HG02840 (cell line): ENCODE data around the gene TBRG4.
"Not testable (repeated sequence)": the region's sequence is repeated elsewhere in the genome, so short reads cannot be mapped to it uniquely, and the experiment has no call there.

Source experiments
- ATAC-seq: cut with Tn5 transposase; IDR thresholded peaks from one replicate; pipeline ENCODE4 v1.9.1; 2021; ENCODE audit warnings: mild to moderate bottlenecking, moderate library complexity, moderate number of reproducible peaks; ENCODE audit not compliant: unreplicated experiment, low FRiP score

The TBRG4 gene

DNA sequence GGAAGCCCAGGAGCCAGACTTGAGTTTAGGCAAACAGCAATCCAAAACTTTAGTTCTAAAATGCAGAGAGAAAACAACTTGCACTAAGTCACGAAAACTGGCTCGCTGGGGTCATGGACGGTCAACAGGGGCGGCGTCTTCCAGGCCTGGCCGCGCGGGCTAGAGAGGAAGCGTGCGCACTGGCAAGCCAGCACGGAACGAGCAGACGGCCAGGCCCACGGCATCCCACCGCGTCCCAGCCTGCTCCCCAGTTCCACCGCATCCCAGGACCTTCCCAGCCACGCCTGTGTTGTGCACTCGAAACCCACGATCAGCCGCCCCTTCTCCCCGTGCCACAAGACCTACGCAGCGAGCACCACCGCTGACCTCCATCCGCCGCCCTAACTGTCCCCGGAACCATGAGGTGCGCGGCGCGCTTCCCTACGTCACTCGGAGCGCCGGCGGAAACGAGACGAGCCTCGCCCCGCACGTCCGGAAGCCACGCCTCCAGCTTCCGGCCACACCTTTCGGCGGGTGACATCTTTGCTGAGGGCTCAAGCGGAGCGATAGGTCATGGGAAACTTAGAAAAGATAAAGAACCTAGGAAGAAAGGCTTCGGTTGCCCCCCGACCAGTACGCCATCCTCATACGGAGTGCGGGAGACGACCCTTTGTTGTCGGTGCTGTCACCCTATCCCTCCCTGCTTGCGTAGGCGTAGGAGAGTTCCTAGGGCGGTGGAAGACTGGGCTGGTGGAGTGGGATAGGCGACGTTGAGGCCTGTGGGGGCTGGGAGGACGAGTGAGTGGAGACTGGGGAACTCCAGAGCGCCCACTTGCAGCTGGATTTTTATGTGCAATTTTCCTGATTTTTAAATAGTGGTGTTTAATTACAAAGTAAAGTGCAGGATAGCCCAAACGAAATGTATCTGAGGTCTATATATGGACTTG lies at the start of gene TBRG4:
TSS of gene TBRG4 (minus strand) at position 400 of the 926 bp plus-strand sequence. CDS start 2,460 bp downstream, outside the sequence.
- peak; percentile 96 for ATAC-seq

- ATAC-seq = no peak
Measured at GRCh38 chr7:45161138-45161537, 49.6 kb upstream of the TBRG4 start.

- ATAC-seq = no peak
Measured at GRCh38 chr7:45160417-45160881, 49.0 kb upstream of the TBRG4 start.

DNA sequence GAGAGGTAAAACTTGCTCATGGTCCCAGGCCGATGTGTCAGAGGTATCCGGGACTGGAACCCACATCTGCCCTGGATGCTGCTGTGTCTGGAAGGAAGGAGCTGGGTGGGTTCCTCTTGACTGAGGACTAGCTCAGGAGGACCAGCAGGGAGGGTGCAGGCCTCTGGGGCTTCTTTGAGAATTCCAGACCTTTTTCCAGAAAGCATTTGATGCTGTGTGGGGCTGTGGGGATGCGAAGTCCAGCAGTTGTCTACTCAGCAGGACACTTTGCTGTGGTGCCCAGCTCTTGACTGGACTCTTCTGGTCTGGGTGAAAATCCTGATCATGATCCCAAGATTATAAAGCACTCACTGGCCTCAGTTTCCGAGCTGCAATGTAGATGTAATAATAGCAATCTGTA lies 47.8 kb upstream of the TBRG4 start:
- ATAC-seq = no peak

- ATAC-seq = no peak
Measured at GRCh38 chr7:45158471-45158870, 47.0 kb upstream of the TBRG4 start.

DNA sequence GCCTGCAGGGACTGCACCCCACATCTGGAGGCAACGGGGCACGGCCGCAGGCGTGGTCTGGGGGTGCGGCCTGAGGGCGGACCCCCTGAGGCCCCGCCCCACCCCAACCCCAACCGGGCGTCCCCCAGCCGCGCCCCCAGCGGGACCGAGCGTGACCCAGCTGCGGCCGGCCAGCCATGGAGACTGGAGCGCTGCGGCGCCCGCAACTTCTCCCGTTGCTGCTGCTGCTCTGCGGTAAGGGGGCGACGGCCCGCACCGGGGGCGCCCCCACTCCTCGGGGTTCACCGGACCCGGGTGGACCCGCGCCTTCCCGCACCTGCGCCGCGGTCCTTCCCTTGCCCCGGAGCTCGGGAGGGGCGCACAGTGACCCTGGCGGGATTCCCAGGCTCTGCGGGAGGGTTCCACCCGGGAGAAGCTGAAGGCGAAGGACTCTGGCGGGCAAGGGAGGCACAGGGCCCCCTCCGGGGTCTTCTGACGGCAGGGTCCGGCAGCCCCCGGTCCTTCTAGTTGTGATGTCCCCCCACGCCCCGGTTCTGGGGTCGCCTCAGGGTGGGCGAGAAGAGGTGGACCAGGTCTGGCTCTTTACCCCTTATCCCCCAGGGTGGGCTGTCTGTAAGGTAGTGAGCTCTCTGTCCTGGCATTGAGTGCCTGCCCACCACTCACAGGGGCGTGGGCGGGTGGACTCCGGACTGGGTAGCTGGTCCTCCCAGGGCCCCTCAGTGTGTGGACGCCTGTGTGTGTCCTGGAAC lies 46.3 kb upstream of the TBRG4 start, which contains the start of gene RAMP3:
TSS of gene RAMP3 (plus strand) at position 139 of the 749 bp plus-strand sequence. CDS start at position 177, 38 bp downstream.
- no peak for ATAC-seq

- ATAC-seq = no peak
Measured at GRCh38 chr7:45157286-45157652, 45.8 kb upstream of the TBRG4 start.

- no peak for ATAC-seq
Measured at GRCh38 chr7:45156516-45157272, 45.2 kb upstream of the TBRG4 start.

DNA sequence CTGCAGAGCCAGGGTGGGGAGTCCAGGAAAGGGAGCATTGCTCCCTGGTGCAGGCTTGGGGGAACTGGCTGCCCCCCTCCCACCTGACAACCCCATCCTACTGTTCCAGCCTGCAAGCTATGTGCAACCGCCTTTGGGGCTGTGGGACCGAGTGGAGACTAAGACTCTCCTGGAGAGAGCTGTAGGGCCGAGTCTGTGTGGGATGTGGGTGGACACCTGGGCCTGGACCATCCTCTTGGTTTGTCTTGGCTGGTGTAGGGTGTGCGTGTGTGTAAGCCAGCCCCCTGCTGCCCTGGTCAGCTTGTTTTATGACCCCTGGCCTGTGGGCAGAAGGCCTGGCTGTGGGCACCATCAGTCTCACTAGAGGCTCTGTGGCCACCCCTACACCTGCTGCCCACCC lies 44.4 kb upstream of the TBRG4 start:
- ATAC-seq = no peak

DNA sequence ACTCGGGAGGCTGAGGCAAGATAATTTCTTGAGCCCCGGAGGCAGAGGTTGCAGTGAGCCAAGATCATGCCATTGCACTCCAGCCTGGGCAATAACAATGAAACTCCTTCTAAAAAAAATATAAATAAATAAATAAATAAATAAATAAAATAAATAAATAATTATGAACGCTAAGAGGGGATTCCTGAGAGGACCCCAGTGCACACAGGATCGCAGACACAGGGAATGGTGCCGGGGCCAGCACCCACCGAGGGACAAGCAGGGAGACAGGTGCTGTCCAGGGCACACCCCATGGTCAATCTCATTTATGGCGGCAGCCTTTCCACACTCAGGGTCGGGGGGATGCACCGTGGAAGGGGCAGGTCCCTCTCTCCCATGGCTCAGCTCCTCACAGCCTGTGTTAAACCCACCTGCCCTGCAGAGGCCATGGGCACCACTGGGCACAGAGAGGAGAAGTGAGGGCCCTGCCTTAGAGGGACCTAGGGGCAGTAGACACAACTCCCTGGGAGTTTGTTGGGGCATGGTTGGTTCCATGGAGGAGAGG lies 43.9 kb upstream of the TBRG4 start:
- no peak for ATAC-seq

GRCh38 chr7:45153861-45154260 lies 42.4 kb upstream of the TBRG4 start:
- not testable (repeated sequence) for ATAC-seq

- ATAC-seq = no peak
Measured at GRCh38 chr7:45153233-45153632, 41.7 kb upstream of the TBRG4 start.

DNA sequence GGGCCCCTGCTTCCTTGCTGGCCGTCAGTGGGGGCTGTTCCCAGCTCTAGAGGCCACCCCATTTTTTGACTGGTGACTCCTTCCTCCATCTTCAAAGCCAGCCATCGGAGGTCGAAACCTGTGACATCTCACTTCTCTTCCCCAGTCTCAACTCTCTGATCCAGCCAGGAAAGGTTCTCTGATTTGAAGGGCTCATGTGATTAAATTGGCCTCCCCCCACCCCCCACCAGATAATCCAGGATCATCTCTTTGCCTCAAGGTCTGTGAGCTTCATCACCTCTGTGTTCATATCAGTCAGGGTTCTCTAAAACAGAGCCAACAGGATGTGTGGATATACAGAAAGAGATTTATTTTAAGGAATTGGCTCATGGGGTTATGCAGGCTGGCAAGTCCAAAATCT lies 40.5 kb upstream of the TBRG4 start:
- ATAC-seq = no peak

GRCh38 chr7:45151131-45151684 lies 39.7 kb upstream of the TBRG4 start:
- ATAC-seq = no peak

DNA sequence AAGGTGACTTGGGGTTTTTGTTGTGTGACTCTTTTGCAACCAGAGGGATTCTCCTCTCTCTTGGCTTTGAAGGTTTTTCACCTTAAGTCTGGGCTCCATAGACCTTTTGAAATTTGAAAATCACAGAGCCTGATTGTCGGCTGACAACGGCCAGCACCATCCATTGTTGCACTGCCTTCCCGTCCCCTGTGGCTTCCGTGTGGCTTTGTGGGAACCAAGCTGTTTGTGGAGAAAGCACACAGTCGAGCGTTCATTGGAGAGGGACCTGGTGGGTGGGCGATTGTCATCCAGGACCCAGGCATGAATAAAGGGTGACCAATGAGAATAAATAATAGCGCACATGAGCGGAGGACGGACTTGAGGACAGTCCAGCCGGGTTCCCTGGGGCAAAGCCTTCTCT lies 38.7 kb upstream of the TBRG4 start:
- ATAC-seq = no peak

DNA sequence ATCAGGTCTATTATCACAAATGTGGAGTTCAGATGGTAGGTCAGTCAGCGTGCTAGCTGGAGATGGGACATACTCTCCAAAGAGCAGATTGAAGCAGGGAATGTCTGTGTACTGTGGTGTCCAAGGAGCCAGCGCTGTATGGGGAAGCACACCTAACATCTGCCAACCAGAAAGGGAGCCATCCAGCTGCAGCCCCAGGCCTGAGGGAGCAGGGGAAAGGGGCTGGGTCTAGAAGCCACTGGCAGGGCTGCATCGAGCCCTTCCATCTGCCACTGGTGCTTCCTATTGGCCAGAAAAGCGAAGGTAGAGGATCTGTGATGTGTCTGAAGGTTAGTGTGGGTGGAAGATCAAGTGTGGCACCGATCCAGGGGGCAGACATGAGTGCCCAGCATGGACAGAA lies 38.1 kb upstream of the TBRG4 start:
- no peak for ATAC-seq

- no peak for ATAC-seq
Measured at GRCh38 chr7:45148653-45148973, 37.1 kb upstream of the TBRG4 start.

GRCh38 chr7:45147858-45148652 lies 36.6 kb upstream of the TBRG4 start:
- no peak for ATAC-seq
